Hepatic stellate cell (primary cell): ENCODE results near the gene GPR65.
A peak's percentile ranks its signal among the peaks of the same experiment; 100 is the strongest.

Source experiments
- DNase-seq: peaks from one replicate; pipeline ENCODE4 v3.0.0; 2011; ENCODE audit warnings: low spot score

The GPR65 gene

DNA sequence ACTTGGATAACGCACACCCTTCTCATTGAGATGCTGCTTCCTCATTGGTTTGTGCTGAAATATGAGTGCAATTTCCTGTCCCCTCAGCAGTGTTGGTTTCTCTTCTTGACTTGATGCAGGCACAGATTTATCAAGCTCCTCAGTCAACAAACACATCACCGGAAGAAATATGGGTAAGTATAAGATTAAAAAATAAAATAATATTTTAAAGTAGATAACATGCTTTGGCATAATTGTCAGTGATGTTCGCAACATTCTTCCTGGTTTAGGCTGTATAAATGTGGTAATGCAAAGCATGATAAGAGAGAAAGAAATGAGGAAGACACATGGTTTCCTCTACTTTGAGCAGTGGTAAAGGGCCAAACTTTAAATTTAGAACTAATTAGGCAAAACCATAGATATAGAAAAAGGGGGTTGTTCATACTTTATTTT lies at the start of gene GPR65:
Gene GPR65 (plus strand): TSS at position 86 of the 432 bp plus-strand sequence. CDS start 5,713 bp downstream, outside the sequence.
- DNase-seq: no peak

- DNase-seq: no peak
Observed at GRCh38 chr14:87955501-87955900, 49.4 kb upstream of the GPR65 start.

DNA sequence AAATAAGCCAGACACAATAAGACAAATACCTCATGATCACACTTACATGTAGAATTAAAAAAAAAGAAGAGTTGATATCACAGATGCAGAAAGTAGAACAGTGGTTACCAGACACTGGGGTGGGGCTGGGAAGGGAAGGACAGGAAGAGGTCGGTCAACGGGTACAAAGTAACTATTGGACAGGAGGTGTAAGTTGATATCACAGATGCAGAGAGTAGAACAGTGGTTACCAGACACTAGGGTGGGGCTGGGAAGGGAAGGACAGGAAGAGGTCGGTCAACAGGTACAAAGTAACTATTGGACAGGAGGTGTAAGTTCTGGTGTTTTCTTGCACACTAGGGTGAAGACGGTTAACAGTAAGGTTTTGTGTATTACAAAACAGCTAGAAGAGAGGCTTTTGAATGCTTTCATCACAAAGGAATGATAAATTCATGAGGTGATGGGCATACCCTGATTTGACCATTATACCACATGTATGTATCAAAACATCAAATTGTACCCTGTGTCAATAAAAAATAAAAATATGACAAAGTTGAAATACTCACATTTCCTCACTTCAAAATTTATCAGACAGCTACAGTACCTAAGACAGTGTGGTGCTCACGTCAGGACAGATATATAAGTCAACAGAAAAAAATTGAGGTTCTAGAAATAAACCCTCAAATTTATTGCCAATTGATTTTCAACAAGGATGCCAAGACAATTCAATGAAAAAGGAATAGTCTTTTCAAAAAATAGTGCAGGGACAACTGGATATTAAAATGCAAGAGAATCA lies 44.7 kb upstream of the GPR65 start:
- DNase-seq: no peak

GRCh38 chr14:87961246-87961645 lies 43.7 kb upstream of the GPR65 start:
- no peak for DNase-seq

DNA sequence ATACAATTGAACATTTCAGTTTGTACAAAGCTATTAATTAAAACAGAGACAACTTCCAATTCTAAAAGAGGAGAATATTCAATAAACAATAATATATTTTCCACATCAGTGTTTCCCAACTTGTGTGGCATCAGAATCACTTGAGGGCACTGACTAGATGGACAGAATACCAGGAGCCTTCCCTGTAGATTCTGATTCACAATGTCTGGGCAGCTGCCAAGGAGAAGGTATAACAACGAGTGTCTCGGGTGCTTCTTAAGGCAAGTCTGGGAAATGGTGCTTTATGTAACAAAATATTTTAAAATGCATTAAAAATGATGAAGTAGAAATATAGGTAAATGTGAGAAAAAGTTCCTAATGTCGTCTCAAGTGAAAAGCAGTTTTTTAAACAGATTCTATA lies 38.1 kb upstream of the GPR65 start:
- DNase-seq: no peak

DNA sequence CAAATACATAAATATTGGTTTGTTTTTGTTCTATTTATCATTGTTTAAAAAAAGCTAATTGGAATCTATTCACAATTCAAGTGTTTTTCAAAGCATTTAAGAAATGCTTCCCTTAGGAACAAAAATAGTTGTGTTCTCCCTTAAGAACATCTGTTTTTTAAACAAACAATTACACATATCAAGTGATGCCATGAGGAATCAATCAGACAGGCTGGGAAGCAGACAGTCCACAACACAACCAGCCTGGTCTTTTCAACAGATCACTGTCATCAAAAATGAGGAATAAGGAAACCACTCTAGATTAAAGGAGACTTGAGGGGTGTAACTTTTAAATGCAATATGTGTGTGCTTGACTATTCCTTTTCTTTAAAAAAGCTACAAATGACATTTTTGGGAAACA lies 37.4 kb upstream of the GPR65 start:
- no peak for DNase-seq

- DNase-seq: no peak
Observed at GRCh38 chr14:87971010-87971409, 33.9 kb upstream of the GPR65 start.

DNA sequence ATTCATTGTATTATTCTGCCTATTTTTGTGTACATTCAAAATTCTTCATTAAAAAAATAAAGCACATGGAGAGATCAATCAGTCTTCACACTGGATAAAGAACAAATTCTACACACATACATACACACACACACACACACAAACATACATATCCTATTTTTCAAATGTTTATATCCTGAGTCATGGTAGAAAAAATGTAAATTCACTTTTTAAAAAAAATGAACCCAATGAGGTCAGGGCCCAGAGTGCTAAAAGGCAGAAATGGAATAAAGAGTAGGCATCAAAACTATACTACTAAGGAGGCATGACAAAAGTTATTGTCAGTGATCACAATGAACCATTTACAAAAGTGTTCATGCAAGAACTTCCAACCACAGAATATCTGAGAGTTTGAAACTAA lies 29.3 kb upstream of the GPR65 start:
- DNase-seq: no peak

GRCh38 chr14:87979689-87980088 lies 25.2 kb upstream of the GPR65 start:
- DNase-seq: no peak

- DNase-seq: no peak
Observed at GRCh38 chr14:87989221-87989955, 15.5 kb upstream of the GPR65 start.

DNA sequence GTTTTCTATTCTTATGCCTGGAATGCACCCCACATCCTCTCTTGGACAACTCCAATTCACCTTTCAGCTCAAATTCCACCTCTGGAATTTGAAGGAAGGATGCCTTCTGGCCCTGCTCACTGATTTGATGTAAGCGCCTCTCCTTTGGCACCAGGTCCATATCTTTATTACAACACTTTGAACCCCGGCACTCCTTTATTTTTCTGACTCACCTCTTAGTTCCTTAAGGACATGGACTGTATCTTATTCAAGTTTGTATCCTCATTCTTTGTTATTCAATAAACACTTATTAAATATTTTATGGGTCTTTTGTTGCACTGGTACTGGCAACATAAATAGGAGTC lies 15.0 kb upstream of the GPR65 start:
- no peak for DNase-seq

DNA sequence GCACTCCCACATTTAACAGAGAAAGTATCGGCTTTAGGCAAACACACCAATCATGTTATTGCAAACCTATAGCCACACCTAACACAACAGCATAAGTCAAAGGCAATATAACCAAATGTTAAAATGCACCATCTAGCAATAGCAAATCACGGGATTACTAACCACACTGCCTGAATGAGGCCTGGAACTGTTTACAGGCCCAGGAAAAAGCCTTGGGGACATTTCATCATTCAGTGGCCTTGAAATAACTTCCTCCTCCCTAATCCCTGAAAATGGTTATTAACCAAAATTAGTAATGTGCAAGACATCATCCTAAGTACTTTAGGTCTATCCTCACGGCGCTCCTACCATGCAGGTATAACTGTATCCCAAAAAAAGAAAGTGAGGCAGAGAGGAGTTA lies 14.3 kb upstream of the GPR65 start:
- no peak for DNase-seq

GRCh38 chr14:87992346-87992717 lies 12.6 kb upstream of the GPR65 start:
- DNase-seq: peak; percentile 40

- peak; percentile 81 for DNase-seq
Observed at GRCh38 chr14:87992718-87993628, 12.0 kb upstream of the GPR65 start, which contains the start of gene GALC. Gene GALC (minus strand): TSS chr14:87993182. CDS start chr14:87993164, 18 bp downstream.

DNA sequence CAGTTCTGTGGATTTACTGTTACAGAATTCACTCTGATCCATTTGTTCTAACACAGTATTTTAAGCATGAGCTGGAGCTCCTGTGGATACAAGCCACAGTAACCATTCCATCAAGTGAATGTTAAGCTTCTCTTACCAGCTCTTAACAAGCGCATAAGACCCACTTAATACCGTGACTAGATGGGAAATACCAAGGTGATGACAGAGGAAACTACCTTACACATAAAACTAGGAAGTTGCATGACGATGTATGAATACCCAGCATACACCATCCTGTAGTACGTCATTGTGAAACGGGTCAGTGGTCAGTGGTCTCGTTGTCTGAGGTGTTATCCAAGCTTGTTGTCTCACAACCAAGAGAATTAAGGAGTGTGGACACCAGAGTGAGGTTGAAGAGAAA lies 10.0 kb upstream of the GPR65 start:
- DNase-seq: no peak

DNA sequence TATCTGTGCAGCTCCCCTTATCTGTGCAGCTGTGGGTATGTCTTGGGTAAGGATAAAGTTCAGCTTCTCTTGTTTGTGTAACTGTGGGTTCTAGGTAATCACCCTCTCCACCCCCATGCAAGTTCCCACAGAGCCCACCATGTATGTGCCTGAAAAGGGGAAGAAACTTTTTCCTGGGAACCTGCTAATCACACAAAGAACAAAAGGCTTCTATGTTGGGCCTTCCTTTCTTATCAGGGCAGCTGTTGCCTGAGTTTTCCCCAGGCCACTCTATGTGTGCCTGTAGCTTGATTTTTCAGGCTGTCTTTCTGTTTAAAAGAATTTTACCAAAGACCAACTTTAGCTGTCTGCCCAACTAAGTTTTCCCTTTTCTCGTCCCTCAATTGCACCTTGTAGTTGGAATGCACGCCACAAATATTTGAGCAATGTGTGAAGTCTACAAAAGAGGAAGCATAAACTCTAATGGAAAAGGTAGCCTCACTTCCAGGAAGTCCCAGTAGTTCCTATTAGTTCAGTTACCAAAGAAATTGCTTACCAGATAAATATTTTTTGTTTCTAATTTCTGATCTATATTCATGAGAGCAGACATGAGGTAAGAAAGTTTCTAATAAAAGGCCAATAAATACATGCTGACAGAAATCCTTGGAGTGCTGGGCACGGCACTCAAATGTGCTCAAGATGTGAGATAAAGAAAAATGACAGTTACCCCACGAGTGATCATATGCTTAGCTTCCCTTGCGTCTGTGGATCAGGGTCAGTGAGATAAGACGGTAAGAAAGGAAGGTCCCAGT lies 9.2 kb upstream of the GPR65 start:
- DNase-seq: no peak

DNA sequence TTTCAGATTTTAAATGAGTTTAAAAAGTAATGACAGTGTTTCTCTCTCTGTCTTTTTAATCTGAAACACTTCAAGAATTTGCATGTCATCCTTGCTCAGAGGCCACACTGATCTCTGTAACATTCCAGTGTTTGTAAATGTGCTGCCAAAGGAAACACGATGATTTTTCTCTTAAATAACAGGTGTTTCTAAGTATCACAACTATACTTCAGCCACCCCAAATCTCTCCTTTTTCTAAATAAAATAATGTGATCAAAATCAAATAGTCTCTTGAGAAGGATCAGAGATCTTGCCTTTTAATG lies 8.7 kb upstream of the GPR65 start:
- no peak for DNase-seq

GRCh38 chr14:87998482-87998881 lies 6.5 kb upstream of the GPR65 start:
- no peak for DNase-seq

GRCh38 chr14:87999277-87999676 lies 5.7 kb upstream of the GPR65 start:
- no peak for DNase-seq

DNA sequence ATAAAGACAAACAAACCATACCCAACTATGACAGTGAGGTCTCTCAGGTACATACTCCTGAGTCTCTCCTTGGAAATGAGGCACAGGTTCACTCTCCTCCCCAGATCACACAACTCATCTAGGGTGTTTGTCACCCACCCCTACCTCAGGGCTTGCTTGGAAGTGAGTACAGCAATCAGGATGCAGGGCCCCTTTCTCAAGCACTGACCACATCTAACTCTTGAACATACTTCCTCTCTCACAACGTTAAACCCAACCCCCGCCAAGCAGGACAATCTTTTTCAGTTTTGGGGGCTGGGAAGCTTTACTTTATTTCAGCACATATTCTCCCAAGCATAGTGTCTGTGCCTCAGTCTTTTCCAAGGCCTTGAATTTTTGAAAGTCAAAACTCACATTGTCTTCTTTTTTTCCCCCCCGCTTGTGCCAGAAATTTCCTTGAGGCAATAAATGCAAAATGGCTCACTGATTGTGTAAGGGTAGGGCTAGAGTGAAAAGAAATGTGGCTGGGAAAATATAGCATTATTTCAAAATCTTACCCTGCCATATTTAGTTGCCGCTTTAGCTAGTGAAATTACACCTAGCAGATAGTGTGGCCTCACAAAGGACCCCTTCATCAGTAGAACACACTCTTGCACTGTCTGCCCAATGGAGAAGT lies 2.4 kb upstream of the GPR65 start:
- no peak for DNase-seq

DNA sequence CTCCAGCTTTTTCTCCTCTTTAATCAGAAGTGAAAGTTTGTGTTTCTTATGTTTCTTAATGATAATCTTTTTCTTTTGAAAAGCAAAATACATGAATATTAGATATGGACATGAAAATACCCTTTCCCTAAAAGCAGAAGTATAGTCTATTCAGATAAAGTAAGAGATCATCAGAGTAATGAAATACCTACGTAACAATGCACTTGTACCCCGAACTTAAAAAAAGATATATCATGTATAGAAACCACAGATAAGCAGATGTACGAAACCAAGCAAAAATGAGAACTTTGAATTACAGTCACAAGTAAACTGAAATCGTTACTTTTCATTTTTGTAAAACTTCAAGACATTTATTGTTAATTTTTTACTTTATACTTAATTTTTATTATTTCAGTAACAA lies 1.5 kb upstream of the GPR65 start:
- no peak for DNase-seq
